ENCODE results near the gene MLLT3.

DNA sequence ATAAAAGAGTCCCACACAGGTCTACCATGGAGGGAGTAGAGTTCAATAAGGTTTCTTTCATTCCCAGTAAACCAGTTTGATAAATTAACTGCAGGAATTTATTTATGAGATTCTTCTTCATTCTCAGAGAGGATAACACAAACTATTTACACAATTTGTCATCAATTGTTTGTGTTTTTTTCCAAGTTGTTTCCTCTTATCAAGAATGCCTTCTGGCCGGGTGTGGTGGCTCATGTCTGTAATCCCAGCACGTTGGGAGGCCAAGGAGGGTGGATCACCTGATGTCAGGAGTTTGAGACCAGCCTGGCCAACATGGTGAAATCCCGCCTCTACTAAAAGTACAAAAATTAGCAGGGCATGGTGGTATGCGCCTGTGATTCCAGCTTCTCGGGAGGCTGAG is 216.7 kb downstream of the MLLT3 start:
- TF ChIP-seq, protein P1, sequence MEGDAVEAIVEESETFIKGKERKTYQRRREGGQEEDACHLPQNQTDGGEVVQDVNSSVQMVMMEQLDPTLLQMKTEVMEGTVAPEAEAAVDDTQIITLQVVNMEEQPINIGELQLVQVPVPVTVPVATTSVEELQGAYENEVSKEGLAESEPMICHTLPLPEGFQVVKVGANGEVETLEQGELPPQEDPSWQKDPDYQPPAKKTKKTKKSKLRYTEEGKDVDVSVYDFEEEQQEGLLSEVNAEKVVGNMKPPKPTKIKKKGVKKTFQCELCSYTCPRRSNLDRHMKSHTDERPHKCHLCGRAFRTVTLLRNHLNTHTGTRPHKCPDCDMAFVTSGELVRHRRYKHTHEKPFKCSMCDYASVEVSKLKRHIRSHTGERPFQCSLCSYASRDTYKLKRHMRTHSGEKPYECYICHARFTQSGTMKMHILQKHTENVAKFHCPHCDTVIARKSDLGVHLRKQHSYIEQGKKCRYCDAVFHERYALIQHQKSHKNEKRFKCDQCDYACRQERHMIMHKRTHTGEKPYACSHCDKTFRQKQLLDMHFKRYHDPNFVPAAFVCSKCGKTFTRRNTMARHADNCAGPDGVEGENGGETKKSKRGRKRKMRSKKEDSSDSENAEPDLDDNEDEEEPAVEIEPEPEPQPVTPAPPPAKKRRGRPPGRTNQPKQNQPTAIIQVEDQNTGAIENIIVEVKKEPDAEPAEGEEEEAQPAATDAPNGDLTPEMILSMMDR (conservative IDR thresholded peaks at IDR 0.05; ENCODE audit: low read length) = no peak
- TF ChIP-seq EZH2phosphoT487 (IDR thresholded peaks at IDR 0.05; ENCODE audit: borderline replicate concordance) = no peak

All from Loucy (cell line).